Suprapubic skin (tissue), 4 donors: ENCODE results near the gene DDX10. TPM values are rescaled to one million over a fixed set of nuclear protein-coding genes. Genes with fewer than 3 reads are reported as not detected.

ENCODE experiments used
- DNase-seq, 2 donors: peaks; one replicate each; pipeline ENCODE4 v3.0.0-alpha.2; 2019; ENCODE audit warnings: low spot score in 2 of 2
- H3K27ac ChIP-seq: fragments of 200-600 bp; sonication (generic); one replicate; pipeline ENCODE4 v1.5.1; 2019
- H3K27me3 ChIP-seq: fragments of 200-600 bp; sonication (generic); one replicate; pipeline ENCODE4 v1.5.1; 2019
- H3K36me3 ChIP-seq: fragments of 200-600 bp; sonication (generic); one replicate; pipeline ENCODE4 v1.5.1; 2019
- H3K4me1 ChIP-seq: fragments of 200-600 bp; sonication (generic); one replicate; pipeline ENCODE4 v1.5.1; 2019
- H3K4me3 ChIP-seq: fragments of 200-600 bp; sonication (generic); one replicate; pipeline ENCODE4 v1.5.1; 2019; ENCODE audit warnings: mild to moderate bottlenecking
- H3K9me3 ChIP-seq: fragments of 200-600 bp; sonication (generic); one replicate; pipeline ENCODE4 v1.5.1; 2019
- EP300 ChIP-seq: sonication (generic); formaldehyde crosslinking; IDR thresholded peaks from one replicate; pipeline ENCODE4 v1.6.1; 2017; ENCODE audit warnings: antibody characterized with exemption
- POLR2A ChIP-seq, 2 donors: fragments of 450-650 bp; IDR thresholded peaks; one replicate each; pipeline ENCODE4 v1.6.1; 2017; ENCODE audit warnings: antibody characterized with exemption in 2 of 2, mild to moderate bottlenecking in 2 of 2, moderate library complexity in 2 of 2
- POLR2AphosphoS5 ChIP-seq, 3 donors: sonication (generic); formaldehyde crosslinking; IDR thresholded peaks; one replicate each; pipeline ENCODE4 v1.6.1; 2017; ENCODE audit warnings: antibody characterized with exemption in 3 of 3
- WGBS: methylation state at CpG from one replicate; pipeline ENCODE4 v1.1.5; 2018; 5-methylcytosine and 5-hydroxymethylcytosine counted together
- total RNA-seq, 4 donors: library from RNA; depleted of rRNA; stranded (reverse); fragments of >200 nt; gene quantifications; one replicate each; pipeline ENCODE4 v1.1.0, GENCODE V29; 2016
- TF ChIP-seq, protein P1 (sequence below), 2 donors: fragments of 200-600 bp in 1 of 2; fragments of 450-650 bp in 1 of 2; sonication (generic) in 1 of 2; IDR thresholded peaks; one replicate each; pipeline ENCODE4 v1.5.1; 2016 to 2019; ENCODE audit warnings: antibody characterized with exemption in 2 of 2, mild to moderate bottlenecking in 1 of 2, moderate library complexity in 1 of 2

Gene DDX10
- total RNA-seq, 4 donors from 2014 or later = 21.9 to 30.7 (median 27.2) TPM

DNA sequence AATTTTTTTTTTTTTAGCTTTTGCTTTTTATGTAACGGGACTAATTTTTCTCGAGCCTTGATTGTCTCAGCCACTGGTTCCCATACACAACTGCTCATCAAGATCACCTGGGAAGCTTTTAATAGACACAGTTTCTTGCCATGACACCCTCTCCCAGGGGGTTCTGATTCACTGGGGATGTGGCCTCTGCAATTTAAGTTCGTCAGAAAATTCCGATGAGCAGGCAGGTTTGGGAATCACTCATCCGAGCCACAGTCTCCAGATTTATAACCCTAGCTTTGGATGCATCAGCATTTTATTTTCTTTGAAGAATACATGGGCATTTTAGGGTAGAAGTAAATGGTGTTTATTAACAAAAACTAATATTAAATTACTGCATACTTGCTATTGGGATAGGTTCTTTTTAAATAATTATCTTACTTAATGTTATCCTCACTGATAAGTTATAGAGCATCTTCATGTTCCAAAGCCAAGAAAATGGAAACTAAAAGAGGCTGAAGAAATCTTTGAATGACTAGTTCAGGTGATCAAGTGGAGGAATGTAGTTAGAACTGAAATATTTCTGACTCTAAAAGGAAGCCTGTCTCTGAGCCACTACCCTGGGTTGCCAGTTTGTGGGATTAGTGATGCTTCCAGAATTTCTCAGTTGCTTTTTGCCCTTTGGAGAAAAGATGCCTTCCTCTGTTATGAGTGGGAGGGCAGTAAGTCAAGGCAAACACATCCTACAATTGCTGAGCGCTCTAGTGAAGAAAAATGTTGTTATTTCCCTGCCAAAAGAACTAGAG, 319.0 kb downstream of the DDX10 start:
- Histone ChIP-seq H3K4me1 (peaks cover 7% of the 10 kb centered on the region), H3K27ac (no peak overlapping the region), H3K36me3 (no peaks in the 10 kb centered on the region), H3K27me3 (no peaks in the 10 kb centered on the region), H3K4me3 (no peak overlapping the region), H3K9me3 (no peaks in the 10 kb centered on the region)
- no peak for TF ChIP-seq EP300
- no peak for DNase-seq
- 69% methylated on average over 6 of the region's 6 CpGs for WGBS

DNA sequence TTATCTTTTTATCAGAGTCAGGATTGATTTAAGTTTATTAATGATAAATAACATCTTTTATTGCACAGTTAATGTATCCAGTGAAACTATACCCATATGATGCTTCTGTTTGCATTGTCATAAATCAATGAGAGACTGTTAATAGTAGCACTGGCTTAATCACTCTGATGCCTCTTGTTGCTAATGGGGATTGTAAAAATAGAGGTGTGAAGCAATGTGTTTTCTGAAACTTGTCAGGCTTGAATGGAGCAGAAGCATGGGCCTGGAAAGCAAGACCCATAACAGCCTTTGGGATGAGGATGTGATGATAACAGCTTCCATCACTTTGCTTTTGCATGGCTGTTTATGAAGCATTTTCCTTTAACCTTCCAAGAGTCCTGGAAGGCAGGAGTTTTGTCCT, 319.7 kb downstream of the DDX10 start:
- Histone ChIP-seq H3K9me3 (no peaks in the 10 kb centered on the region), H3K4me3 (no peak overlapping the region), H3K27ac (no peak overlapping the region), H3K36me3 (no peaks in the 10 kb centered on the region), H3K27me3 (no peaks in the 10 kb centered on the region), H3K4me1 (peaks cover 7% of the 10 kb centered on the region)
- DNase-seq = no peak
- TF ChIP-seq POLR2AphosphoS5 (IDR thresholded peaks at IDR 0.05) = no peak
- TF ChIP-seq EP300 = no peak
- no peak for TF ChIP-seq POLR2A (IDR thresholded peaks at IDR 0.05)
- TF ChIP-seq, protein P1, sequence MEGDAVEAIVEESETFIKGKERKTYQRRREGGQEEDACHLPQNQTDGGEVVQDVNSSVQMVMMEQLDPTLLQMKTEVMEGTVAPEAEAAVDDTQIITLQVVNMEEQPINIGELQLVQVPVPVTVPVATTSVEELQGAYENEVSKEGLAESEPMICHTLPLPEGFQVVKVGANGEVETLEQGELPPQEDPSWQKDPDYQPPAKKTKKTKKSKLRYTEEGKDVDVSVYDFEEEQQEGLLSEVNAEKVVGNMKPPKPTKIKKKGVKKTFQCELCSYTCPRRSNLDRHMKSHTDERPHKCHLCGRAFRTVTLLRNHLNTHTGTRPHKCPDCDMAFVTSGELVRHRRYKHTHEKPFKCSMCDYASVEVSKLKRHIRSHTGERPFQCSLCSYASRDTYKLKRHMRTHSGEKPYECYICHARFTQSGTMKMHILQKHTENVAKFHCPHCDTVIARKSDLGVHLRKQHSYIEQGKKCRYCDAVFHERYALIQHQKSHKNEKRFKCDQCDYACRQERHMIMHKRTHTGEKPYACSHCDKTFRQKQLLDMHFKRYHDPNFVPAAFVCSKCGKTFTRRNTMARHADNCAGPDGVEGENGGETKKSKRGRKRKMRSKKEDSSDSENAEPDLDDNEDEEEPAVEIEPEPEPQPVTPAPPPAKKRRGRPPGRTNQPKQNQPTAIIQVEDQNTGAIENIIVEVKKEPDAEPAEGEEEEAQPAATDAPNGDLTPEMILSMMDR (IDR thresholded peaks at IDR 0.05) = no peak

DNA sequence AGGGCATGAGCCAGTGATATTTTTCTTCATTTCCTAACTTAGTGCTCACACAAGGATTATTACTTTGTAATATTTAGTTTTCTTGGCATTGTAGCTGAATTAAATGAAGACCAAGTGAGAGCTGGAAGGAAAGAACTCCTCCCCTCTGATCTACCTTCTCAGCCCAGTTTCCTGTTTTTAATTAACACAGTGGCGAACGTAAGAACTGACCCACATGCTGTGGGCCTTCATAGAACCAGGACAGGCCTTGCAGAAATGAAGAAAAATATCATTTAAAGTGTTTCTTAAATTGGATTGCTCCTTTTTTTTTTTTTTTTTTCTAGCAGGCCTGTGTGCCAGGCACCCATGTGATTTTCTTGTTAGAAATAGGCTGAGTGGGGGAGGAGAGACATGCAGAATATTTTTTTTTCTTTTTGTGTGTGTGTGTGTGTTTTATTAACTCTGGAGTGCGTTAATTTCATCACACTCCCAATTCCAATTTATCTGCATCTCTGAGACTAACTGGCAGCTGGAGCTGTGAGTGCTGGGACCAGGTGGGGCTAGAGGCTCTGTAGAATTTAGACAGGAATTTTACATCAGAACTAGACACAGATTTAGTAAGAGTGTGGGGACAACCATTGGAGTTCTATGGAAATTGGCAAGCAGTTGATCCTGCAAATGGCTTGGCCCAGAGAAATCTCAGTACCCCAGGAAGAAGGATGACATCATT, 320.5 kb downstream of the DDX10 start:
- Histone ChIP-seq H3K9me3 (no peaks in the 10 kb centered on the region), H3K4me1 (peaks cover 7% of the 10 kb centered on the region), H3K27ac (no peak overlapping the region), H3K36me3 (no peaks in the 10 kb centered on the region), H3K27me3 (no peaks in the 10 kb centered on the region), H3K4me3 (no peak overlapping the region)
- no peak for DNase-seq
- WGBS = 51% methylated on average over 3 of the region's 3 CpGs
- TF ChIP-seq POLR2AphosphoS5 (IDR thresholded peaks at IDR 0.05) (no peak), EP300 (no peak), POLR2A (IDR thresholded peaks at IDR 0.05) (no peak)
- TF ChIP-seq, protein P1 (IDR thresholded peaks at IDR 0.05) = no peak

DNA sequence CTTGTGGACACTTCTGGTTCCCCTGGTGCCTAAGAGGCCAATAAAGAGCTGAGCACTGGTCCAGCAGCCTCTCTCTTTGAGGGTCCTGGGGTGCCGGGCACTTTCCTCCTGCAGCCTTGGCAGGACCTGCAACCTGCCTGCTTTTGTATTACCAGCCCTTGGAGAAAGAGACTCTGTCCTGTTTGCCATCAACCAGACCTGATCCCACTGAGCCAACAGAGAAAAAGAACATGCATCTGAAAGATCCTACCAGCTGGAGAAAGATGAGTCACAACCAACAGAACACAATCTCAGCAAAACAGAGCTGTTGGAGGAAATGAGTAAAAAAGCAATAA, 321.0 kb downstream of the DDX10 start:
- DNase-seq = no peak
- WGBS = 100% methylated on average over 1 of the region's 1 CpG
- TF ChIP-seq, protein P1 (IDR thresholded peaks at IDR 0.05) = no peak
- TF ChIP-seq POLR2A (IDR thresholded peaks at IDR 0.05) = no peak
- TF ChIP-seq EP300 = no peak
- no peak for TF ChIP-seq POLR2AphosphoS5 (IDR thresholded peaks at IDR 0.05)

More for the DNA sequence above, 321.0 kb downstream of the DDX10 start:
- Histone ChIP-seq H3K36me3 (no peaks in the 10 kb centered on the region), H3K27ac (no peak overlapping the region), H3K4me3 (no peak overlapping the region), H3K9me3 (no peaks in the 10 kb centered on the region), H3K4me1 (peaks cover 7% of the 10 kb centered on the region), H3K27me3 (no peaks in the 10 kb centered on the region)

Other genes starting within 250 kb of the DDX10 start
- gene C11orf65, start 197.5 kb upstream of the DDX10 start, total RNA-seq = 1 to 10 TPM in 2 of 4 donors, under 1 TPM in 2; 0.30 to 3.8 (median 1.8) TPM
- gene POGLUT3, start 166.7 kb upstream of the DDX10 start, total RNA-seq = 10 to 100 TPM in 3 of 4 donors, 1 to 10 TPM in 1; 7.5 to 18.8 (median 14.4) TPM
- gene EXPH5, start 71.3 kb upstream of the DDX10 start, total RNA-seq = 100 to 1,000 TPM; 120 to 232 (median 149) TPM